ENCODE measurements around the gene ZNF763. TPM values are rescaled to one million over a fixed set of nuclear protein-coding genes. Genes with fewer than 3 reads are reported as not detected.
"Not testable (repeated sequence)": the region's sequence is repeated elsewhere in the genome, so short reads cannot be mapped to it uniquely, and the experiment has no call there.

The ZNF763 gene
- polyA plus RNA-seq, 3 donors: 7.2 to 10.3 (median 9.1) TPM

DNA sequence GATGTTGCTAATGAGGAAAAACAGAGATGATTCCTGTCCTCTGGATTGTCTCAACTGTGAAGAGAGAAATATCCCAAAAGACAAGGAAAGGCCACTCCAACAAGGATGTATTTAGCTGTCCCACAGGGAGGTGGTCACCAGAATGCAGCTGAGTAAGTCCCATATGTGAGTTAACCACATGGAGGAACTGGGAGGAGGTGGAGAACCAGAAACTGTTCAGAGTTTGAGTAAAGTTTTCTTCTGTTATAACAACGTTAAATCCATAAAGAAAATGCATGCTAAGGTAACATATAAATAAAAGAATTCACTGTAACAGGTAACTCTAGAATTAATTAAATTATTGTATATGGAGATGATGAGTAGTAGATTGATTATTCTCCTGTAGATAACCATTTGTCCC lies 5.3 kb downstream of the ZNF763 start:
- no peak for DNase-seq (ENCODE audit: low read depth in 3 of 3, low spot score in 2 of 3)

DNA sequence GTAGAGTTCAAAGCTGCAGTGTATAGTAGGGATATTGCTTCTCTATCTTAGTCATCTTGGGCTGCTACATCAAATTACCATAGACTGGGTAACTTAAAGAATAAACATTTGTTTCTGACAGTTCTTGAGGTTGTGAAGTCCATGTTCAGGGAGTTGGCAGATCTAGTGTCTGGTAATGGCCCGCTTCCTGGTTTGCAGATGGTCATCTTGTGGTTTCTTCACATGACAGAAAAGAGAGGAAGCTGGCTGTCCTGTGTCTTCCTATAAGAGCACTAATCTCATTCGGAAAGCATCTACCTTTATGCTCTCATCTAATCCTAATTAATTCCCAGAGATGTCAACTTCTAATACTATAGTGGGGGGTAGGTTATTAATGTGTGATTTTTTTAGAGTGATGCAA lies 6.2 kb downstream of the ZNF763 start:
- no peak for DNase-seq (ENCODE audit: low read depth in 3 of 3, low spot score in 2 of 3)

DNA sequence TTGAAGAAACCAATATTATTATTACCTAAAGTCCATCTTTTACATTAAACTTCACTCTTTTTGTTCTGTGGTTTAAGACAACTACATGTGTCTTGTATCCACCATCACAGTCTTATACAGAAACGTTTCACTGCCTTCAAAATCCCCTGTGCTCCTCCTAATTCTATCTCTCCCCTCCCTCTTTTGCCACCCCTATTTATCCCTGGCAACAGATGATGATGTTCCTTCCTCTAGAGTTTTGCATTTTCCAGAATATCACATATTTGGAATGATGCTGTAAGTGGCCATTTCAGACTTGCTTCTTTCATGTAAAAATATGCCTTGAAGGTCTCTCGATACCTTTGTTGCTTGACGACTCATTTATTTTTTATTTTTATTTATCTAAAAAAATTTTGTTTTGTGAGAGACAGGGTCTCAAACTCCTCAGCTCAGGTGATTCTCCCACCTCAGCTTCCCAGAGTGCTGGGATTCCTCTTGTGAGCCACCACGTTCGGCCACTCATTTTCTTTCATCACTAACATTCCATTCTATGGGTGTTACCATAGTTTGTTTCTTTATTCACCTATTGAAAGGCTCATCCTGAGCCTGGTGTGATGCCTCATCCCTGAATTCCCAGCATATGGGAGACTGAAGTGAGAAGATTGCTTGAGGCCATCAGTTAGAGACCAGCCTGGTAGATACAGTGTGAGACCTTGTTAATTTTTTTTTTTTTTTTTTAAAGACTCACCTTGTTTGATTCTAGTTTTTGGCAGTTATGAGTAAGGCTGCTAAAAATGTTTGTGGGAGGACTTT lies 8.4 kb downstream of the ZNF763 start:
- DNase-seq (ENCODE audit: low read depth in 3 of 3, low spot score in 2 of 3): no peak

DNA sequence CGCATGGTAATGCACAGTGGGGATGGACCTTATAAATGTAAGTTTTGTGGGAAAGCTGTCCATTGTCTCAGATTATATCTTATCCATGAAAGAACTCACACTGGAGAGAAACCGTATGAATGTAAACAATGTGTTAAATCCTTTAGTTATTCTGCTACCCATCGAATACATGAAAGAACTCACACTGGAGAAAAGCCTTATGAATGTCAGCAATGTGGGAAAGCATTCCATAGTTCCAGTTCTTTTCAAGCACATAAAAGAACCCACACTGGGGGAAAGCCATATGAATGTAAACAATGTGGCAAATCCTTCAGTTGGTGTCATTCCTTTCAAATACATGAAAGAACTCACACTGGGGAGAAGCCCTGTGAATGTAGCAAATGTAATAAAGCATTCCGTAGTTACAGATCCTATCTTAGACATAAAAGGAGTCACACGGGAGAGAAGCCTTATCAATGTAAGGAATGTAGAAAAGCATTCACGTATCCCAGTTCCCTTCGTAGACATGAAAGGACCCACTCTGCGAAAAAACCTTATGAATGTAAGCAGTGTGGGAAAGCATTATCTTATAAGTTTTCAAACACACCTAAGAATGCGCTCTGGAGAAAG lies 13.8 kb downstream of the ZNF763 start:
- DNase-seq (ENCODE audit: low read depth in 3 of 3, low spot score in 2 of 3): no peak

DNA sequence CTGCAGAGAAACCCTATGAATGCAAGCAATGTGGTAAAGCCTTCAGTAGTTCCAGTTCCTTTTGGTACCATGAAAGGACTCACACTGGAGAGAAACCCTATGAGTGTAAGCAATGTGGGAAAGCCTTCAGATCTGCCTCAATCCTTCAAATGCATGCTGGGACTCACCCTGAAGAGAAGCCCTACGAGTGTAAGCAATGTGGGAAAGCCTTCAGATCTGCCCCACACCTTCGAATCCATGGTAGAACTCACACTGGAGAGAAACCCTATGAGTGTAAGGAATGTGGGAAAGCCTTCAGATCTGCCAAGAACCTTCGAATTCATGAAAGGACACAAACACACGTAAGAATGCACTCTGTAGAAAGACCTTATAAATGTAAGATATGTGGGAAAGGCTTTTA lies 14.7 kb downstream of the ZNF763 start:
- no peak for DNase-seq (ENCODE audit: low read depth in 3 of 3, low spot score in 2 of 3)

DNA sequence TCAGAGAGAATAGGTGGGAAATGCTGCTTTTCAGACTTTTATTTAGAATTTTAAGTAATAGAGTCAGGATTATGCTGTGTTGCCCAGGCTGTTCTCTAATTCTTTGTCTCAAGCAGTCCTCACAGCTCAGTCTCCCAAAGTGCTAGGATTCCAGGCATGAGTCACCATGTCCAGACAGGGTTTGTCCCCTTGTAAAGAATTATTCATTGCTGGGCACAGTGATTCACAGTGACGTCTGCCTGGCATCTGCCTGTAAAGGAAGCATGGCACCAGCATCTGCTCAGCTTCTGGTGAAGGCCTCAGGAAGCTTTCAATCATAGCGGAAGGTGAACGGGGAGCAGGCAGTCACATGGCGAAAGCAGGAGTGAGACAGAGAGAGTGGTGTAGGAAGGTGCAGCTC lies 17.7 kb downstream of the ZNF763 start:
- DNase-seq (ENCODE audit: low read depth in 3 of 3, low spot score in 2 of 3): no peak

DNA sequence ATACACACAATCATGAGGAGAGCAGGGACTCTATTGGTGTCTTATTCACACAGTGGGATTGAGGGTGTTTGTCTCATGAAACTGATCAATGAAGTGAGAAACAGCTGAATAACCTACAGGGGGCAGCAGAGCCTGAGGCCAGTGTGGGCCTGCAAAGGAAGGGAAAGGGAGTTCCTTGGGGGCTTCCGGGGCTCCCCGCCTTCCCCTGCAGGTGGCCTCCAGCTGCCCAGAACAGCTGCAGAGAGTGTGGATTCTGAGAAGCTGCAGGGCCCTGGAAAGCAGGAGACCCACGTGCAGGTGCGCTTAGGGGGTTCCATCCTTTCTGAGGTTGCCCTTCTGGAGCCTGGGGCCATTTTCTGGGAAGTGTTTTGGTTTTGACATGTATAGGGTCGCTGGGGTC lies 20.1 kb downstream of the ZNF763 start:
- no peak for DNase-seq (ENCODE audit: low read depth in 3 of 3, low spot score in 2 of 3)

DNA sequence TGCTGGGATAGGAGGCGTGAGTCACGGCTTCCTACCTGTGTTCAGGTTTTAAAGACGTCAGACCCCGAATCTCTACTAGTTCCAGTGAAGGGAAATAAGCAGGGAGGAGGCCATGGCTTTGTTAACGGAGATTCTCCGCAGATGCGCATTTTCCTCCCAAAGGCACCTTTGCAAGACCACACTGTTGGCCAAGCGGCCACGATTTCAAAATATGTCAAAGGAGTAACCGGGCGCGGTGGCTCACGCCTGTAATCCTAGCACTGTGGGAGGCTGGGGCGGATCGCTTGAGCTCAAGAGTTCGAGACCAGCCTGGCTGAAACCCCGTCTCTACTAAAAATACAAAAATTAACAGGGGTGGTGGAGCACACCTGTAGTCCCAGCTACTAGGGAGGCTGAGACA lies 21.9 kb downstream of the ZNF763 start:
- no peak for DNase-seq (ENCODE audit: low read depth in 3 of 3, low spot score in 2 of 3)

DNA sequence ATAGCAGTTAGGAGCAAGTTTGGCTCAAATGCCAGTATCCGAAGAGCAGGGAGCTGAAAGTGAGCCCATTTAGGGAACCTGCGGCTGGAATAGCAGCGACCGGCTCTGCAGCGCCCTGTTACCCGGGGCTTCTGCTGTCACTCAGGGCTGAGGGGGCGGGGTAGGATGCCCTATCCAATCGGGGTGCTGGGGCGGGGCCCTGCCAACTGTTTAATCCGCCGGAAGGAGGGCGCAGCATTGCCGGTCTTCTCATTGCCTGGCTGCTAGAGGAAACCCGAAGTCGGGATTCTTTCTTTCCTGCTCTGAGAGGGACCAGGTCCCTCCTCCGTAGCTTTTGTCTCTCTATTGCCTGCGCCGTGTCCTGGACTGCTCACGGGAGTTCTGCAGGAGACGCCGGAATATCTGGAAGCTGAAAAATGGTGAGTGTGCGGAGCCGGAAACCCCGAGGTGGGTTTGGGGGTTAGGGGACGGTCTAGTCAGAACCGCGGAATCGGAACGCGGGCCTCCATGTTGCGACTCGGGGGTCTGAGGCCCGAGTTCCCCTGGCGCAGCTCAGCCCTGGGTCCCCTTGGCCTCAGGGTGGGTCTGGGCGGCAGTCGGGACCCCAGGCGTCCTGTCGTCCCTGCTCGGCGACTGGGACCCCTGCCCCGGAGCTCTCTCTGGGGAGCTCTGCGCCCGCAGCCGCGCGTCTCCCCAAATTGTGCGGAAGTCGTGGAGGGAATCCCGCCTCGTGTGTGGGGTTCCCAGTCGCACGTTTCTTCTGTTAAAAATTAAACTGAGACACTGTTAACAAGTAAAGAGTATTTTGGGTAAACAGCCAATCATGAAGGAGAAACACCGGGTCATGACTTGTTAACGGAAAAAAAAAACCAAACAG lies 22.8 kb downstream of the ZNF763 start:
- peak; percentile 79 to 89 (median 80) for DNase-seq (ENCODE audit: low read depth in 3 of 3, low spot score in 2 of 3)

DNA sequence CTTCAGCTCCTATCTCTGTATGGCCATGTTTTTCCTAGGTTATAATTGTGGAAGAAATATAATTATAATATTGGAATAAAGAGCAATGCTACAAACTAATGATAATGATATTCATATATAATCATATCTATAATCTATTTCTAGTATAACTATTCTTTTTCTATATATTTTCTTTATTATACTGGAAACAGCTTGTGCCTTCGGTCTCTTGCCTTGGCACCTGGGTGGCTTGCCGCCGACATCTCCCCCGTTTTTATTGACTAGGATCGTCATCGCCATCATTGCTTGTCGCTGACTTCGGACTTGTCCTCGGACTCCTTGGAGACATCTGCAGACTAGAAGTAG lies 24.2 kb downstream of the ZNF763 start:
- no peak for DNase-seq (ENCODE audit: low read depth in 3 of 3, low spot score in 2 of 3)

DNA sequence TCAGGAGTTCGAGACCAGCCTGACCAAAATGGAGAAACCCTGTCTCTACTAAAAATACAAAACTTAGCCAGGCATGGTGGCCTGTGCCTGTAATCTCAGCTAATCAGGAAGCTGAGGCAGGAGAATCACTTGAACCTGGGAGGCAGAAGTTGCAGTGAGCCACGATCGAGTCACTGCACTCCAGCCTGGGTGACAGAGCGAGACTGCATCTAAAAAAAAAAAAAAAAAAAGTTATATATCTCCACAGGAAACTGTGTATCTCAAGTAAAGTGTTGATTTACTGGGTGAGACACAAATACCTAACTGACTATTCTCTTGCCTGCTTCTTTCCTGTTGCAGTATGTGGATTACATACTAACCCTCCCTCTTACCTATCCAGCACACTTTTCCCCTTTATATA lies 27.1 kb downstream of the ZNF763 start:
- not testable (repeated sequence) for DNase-seq (ENCODE audit: low read depth in 3 of 3, low spot score in 2 of 3)

DNA sequence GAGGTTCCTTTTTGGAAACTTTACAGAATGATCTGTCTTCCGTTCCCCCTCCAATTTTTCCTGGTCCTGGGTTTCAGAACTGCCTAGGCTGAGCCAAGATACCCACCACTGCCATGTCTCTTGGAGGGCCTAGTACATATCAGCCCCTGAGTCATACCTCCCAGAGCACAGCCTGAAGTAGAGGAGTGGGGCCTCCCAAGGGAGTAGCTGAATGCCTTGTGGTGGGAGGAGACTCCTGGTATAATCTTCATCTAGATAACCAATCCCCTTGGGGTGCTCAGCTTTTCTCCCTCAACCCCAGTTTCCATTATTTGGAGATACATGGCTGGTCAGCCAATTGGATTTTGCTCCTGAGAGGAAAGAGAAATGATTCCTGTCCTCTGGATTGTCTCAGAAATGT lies 30.3 kb downstream of the ZNF763 start:
- DNase-seq (ENCODE audit: low read depth in 3 of 3, low spot score in 2 of 3): no peak

DNA sequence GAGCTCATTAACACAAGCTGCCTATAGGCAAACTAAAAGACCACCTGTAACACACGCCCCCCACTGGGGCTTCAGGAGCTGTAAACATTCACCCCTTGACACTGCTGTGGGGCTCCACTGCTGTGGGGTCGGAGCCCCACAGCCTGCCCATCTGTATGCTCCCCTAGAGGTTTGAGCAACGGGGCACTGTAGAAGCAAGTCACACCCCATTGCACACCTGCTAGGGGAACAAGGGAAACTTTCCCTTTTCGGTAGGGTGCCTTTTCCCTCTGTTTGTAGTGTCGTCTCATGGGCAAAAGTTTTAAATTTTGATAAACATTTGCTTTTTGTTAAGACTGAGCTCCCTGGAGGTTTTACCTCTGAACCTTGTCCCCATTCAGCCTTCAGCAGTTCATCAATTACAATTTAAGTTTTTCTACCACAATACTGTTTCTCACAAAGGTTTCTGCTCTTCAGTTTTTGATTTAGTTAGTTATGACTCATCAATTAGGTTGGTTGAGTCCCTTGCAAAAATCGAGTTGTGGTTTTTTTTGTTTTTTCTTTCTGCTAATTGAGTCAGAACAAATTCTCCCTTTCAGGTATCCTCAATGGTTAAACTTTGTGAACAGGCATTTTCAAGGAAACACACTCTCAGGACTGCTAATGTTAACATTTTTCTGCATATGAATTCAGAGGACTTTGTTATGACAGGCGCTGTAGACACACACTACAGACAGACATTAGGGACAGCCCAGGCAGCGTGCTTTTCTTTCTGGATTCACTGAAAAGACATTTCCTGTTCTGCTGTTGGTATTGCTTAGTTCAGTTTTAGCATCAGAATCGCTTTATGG lies 35.5 kb downstream of the ZNF763 start:
- DNase-seq (ENCODE audit: low read depth in 3 of 3, low spot score in 2 of 3): no peak

DNA sequence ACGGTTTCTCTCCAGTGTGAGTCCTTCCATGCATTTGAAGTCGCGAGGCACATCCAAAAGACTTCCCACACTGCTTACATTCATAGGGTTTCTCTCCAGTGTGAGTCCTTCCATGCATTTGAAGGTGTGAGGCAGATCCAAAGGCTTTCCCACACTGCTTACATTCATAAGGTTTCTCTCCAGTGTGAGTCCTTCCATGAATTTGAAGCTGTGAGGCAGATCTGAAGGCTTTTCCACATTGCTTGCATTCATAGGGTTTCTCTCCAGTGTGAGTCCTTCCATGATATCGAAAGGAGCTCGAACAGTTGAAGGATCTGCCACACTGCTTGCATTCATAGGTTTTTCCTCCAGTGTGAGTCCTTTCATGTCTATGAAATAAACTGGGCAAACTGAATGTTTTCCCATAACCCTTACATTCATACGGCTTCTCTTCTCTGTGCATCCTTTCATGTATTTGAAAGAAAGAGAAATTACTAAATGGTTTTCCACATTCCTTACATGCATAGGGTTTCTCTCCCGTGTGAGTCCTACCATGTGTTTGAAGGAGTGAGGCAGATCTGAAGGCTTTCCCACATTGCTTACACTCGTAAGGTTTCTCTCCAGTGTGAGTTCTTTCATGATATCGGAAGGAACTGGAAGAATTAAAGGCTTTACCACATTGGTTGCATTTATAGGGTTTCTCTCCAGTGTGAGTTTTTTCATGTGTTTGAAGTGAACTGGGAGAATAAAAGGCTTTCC lies 50.3 kb downstream of the ZNF763 start:
- no peak for DNase-seq (ENCODE audit: low read depth in 3 of 3, low spot score in 2 of 3)

DNA sequence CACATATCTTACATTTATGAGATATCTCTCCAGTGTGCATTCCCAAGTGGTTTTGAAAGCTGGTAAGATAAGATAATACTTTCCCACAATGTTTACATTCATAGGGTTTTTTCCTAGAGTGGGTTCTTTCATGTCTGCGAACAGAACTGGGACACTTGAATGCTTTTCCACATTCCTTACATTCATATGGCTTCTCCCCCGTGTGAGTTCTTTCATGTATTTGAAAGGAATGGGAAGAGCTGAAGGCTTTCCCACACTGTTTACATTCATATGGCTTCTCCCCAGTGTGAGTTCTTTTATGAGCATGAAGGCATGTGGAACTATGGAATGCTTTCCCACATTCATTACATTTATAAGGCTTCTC lies 50.9 kb downstream of the ZNF763 start:
- DNase-seq (ENCODE audit: low read depth in 3 of 3, low spot score in 2 of 3): no peak

Other genes with a start within 250 kb of the ZNF763 start
- gene ZNF823, start 226.1 kb upstream of the ZNF763 start, polyA plus RNA-seq (ENCODE audit: insufficient read length in 3 of 3): 10 to 100 TPM; 11.8 to 14.2 (median 12.5) TPM
- gene ZNF441, start 198.0 kb upstream of the ZNF763 start, polyA plus RNA-seq (ENCODE audit: insufficient read length in 3 of 3): 10 to 100 TPM; 15.2 to 19.4 (median 18.8) TPM
- 1 to 10 TPM; 3.9 to 4.2 (median 4.0) TPM for gene ZNF491, start 166.5 kb upstream of the ZNF763 start, polyA plus RNA-seq (ENCODE audit: insufficient read length in 3 of 3)
- gene ZNF440, start 150.8 kb upstream of the ZNF763 start, polyA plus RNA-seq (ENCODE audit: insufficient read length in 3 of 3): 10 to 100 TPM; 13.2 to 13.6 (median 13.3) TPM
- gene ZNF439, start 116.3 kb upstream of the ZNF763 start, polyA plus RNA-seq (ENCODE audit: insufficient read length in 3 of 3): 10 to 100 TPM; 20.6 to 22.1 (median 20.9) TPM
- 10 to 100 TPM; 16.3 to 16.8 (median 16.4) TPM for gene ZNF69, start 77.3 kb upstream of the ZNF763 start, polyA plus RNA-seq (ENCODE audit: insufficient read length in 3 of 3)
- gene ZNF700, start 39.9 kb upstream of the ZNF763 start, polyA plus RNA-seq (ENCODE audit: insufficient read length in 3 of 3): 10 to 100 TPM; 16.6 to 17.9 (median 17.5) TPM
- gene ZNF433, start 70.6 kb downstream of the ZNF763 start, polyA plus RNA-seq (ENCODE audit: insufficient read length in 3 of 3): 10 to 100 TPM; 15.4 to 18.2 (median 17.4) TPM
- gene ZNF878, start 87.9 kb downstream of the ZNF763 start, polyA plus RNA-seq (ENCODE audit: insufficient read length in 3 of 3): 1 to 10 TPM; 1.1 to 1.4 (median 1.3) TPM
- gene ZNF844, start 99.7 kb downstream of the ZNF763 start, polyA plus RNA-seq (ENCODE audit: insufficient read length in 3 of 3): 10 to 100 TPM; 30.0 to 34.0 (median 32.9) TPM
- gene ZNF20, start 175.3 kb downstream of the ZNF763 start, polyA plus RNA-seq (ENCODE audit: insufficient read length in 3 of 3): 1 to 10 TPM; 6.3 to 7.1 (median 6.9) TPM
- 10 to 100 TPM; 14.2 to 17.4 (median 16.6) TPM for gene ZNF625, start 191.7 kb downstream of the ZNF763 start, polyA plus RNA-seq (ENCODE audit: insufficient read length in 3 of 3)
- gene ZNF136, start 198.1 kb downstream of the ZNF763 start, polyA plus RNA-seq (ENCODE audit: insufficient read length in 3 of 3): 10 to 100 TPM; 19.5 to 21.4 (median 20.2) TPM